Immature natural killer cell (primary cell): ENCODE measurements around the gene PWWP2A. TPM values are rescaled to one million over a fixed set of nuclear protein-coding genes. Genes with fewer than 3 reads are reported as not detected.
"Not testable (repeated sequence)": the region's sequence is repeated elsewhere in the genome, so short reads cannot be mapped to it uniquely, and the experiment has no call there.

ENCODE experiments used
- DNase-seq, 3 donors: peaks; one replicate each; pipeline ENCODE4 v3.0.0; 2022; ENCODE audit warnings: mixed read lengths in 1 of 3
- H3K27ac Mint-ChIP-seq, 6 donors: one replicate each; pipeline ENCODE4 v1.8.0; 2020; ENCODE audit warnings: mixed read lengths in 6 of 6, mild to moderate bottlenecking in 5 of 6, inconsistent platforms in 4 of 6, moderate library complexity in 3 of 6
- H3K27me3 Mint-ChIP-seq, 3 donors: one replicate each; pipeline ENCODE4 v1.8.0; 2020 to 2021; ENCODE audit warnings: low read depth in 3 of 3, mild to moderate bottlenecking in 3 of 3, mixed read lengths in 3 of 3, moderate library complexity in 3 of 3, inconsistent platforms in 1 of 3
- H3K36me3 Mint-ChIP-seq, 3 donors: one replicate each; pipeline ENCODE4 v1.8.0; 2020; ENCODE audit warnings: mixed read lengths in 3 of 3, inconsistent platforms in 2 of 3, mild to moderate bottlenecking in 2 of 3
- H3K4me1 Mint-ChIP-seq, 2 donors: one replicate each; pipeline ENCODE4 v1.8.0; 2020; ENCODE audit warnings: inconsistent platforms in 2 of 2, mild to moderate bottlenecking in 2 of 2, mixed read lengths in 2 of 2, moderate library complexity in 1 of 2
- H3K4me3 Mint-ChIP-seq, 5 donors: one replicate each; pipeline ENCODE4 v1.8.0; 2020; ENCODE audit warnings: mild to moderate bottlenecking in 5 of 5, mixed read lengths in 5 of 5, inconsistent platforms in 3 of 5, moderate library complexity in 3 of 5
- H3K9me3 Mint-ChIP-seq, 6 donors: one replicate each; pipeline ENCODE4 v1.8.0; 2020; ENCODE audit warnings: mild to moderate bottlenecking in 6 of 6, mixed read lengths in 6 of 6, inconsistent platforms in 4 of 6, moderate library complexity in 3 of 6
- polyA plus RNA-seq, 3 donors: library from polyadenylated mRNA; unstranded; fragments of 300-500 nt; fragmentation: Illumina TruSeq; gene quantifications; one replicate each; pipeline ENCODE4 v1.2.3, GENCODE V29; 2021

Gene PWWP2A
- polyA plus RNA-seq, 3 donors from 2014 or later: 12.1 to 46.7 (median 20.6) TPM

- H3K9me3 Mint-ChIP-seq: no peaks in the 10 kb centered on the region
- H3K36me3 Mint-ChIP-seq: no peaks in the 10 kb centered on the region
- H3K4me3 Mint-ChIP-seq: no peak overlapping the region
- H3K4me1 Mint-ChIP-seq: no peaks in the 10 kb centered on the region
- no peak for DNase-seq
- H3K27ac Mint-ChIP-seq: no peak overlapping the region
- H3K27me3 Mint-ChIP-seq: peaks cover 0 to 9% (median 7%) of the 10 kb centered on the region in 3 donors
Measured at GRCh38 chr5:160155017-160155750, 35.9 kb upstream of the PWWP2A start.

GRCh38 chr5:160152901-160153300 is 33.7 kb upstream of the PWWP2A start:
- Mint-ChIP-seq H3K9me3 (no peaks in the 10 kb centered on the region), H3K36me3 (no peaks in the 10 kb centered on the region), H3K27me3 (peaks cover 0 to 7% (median 7%) of the 10 kb centered on the region in 3 donors), H3K4me3 (no peak overlapping the region), H3K4me1 (no peaks in the 10 kb centered on the region), H3K27ac (no peak overlapping the region)
- DNase-seq: no peak

GRCh38 chr5:160152287-160152686 is 33.0 kb upstream of the PWWP2A start:
- Mint-ChIP-seq H3K4me1 (no peaks in the 10 kb centered on the region), H3K4me3 (no peak overlapping the region), H3K9me3 (no peaks in the 10 kb centered on the region), H3K27ac (no peak overlapping the region), H3K36me3 (no peaks in the 10 kb centered on the region), H3K27me3 (peaks cover 0 to 8% (median 4%) of the 10 kb centered on the region in 3 donors)
- DNase-seq: no peak

GRCh38 chr5:160151017-160151416 is 31.8 kb upstream of the PWWP2A start:
- H3K4me1 Mint-ChIP-seq: no peaks in the 10 kb centered on the region
- H3K27me3 Mint-ChIP-seq: peaks cover 0 to 8% (median 4%) of the 10 kb centered on the region in 3 donors
- no peak for DNase-seq
- H3K9me3 Mint-ChIP-seq: no peaks in the 10 kb centered on the region
- H3K36me3 Mint-ChIP-seq: no peaks in the 10 kb centered on the region
- H3K4me3 Mint-ChIP-seq: no peak overlapping the region
- H3K27ac Mint-ChIP-seq: no peak overlapping the region

GRCh38 chr5:160150381-160150780 is 31.1 kb upstream of the PWWP2A start:
- Mint-ChIP-seq H3K4me3 (no peak overlapping the region), H3K36me3 (no peaks in the 10 kb centered on the region), H3K27ac (no peak overlapping the region), H3K27me3 (peaks cover 0 to 7% (median 4%) of the 10 kb centered on the region in 3 donors), H3K4me1 (no peaks in the 10 kb centered on the region), H3K9me3 (no peaks in the 10 kb centered on the region)
- no peak for DNase-seq

GRCh38 chr5:160144436-160144835 is 25.2 kb upstream of the PWWP2A start:
- not testable (repeated sequence) for H3K27me3 Mint-ChIP-seq, H3K9me3 Mint-ChIP-seq, DNase-seq, H3K4me3 Mint-ChIP-seq, H3K36me3 Mint-ChIP-seq, H3K4me1 Mint-ChIP-seq, H3K27ac Mint-ChIP-seq

- H3K4me1 Mint-ChIP-seq: no peaks in the 10 kb centered on the region
- no peak overlapping the region for H3K4me3 Mint-ChIP-seq
- peaks cover 0 to 6% (median 4%) of the 10 kb centered on the region in 3 donors for H3K27me3 Mint-ChIP-seq
- H3K36me3 Mint-ChIP-seq: no peaks in the 10 kb centered on the region
- no peak overlapping the region for H3K27ac Mint-ChIP-seq
- no peak for DNase-seq
- H3K9me3 Mint-ChIP-seq: no peaks in the 10 kb centered on the region
Measured at GRCh38 chr5:160134332-160134731, 15.1 kb upstream of the PWWP2A start.

GRCh38 chr5:160133918-160134304 is 14.7 kb upstream of the PWWP2A start:
- no peak for DNase-seq
- H3K36me3 Mint-ChIP-seq: no peaks in the 10 kb centered on the region
- H3K9me3 Mint-ChIP-seq: no peaks in the 10 kb centered on the region

GRCh38 chr5:160133071-160133917 is 14.0 kb upstream of the PWWP2A start:
- no peak for DNase-seq
- H3K27me3 Mint-ChIP-seq: peaks cover 0 to 6% (median 4%) of the 10 kb centered on the region in 3 donors
- no peak overlapping the region for H3K27ac Mint-ChIP-seq
- no peaks in the 10 kb centered on the region for H3K36me3 Mint-ChIP-seq
- H3K4me1 Mint-ChIP-seq: no peaks in the 10 kb centered on the region
- no peak overlapping the region for H3K4me3 Mint-ChIP-seq
- no peaks in the 10 kb centered on the region for H3K9me3 Mint-ChIP-seq

More at GRCh38 chr5:160133918-160134304, 14.7 kb upstream of the PWWP2A start:
- no peak overlapping the region for H3K4me3 Mint-ChIP-seq
- H3K27me3 Mint-ChIP-seq: peaks cover 0 to 6% (median 4%) of the 10 kb centered on the region in 3 donors
- no peaks in the 10 kb centered on the region for H3K4me1 Mint-ChIP-seq
- no peak overlapping the region for H3K27ac Mint-ChIP-seq

- Mint-ChIP-seq H3K27ac (no peak overlapping the region), H3K4me3 (no peak overlapping the region), H3K27me3 (peaks cover 4 to 10% (median 6%) of the 10 kb centered on the region in 3 donors), H3K9me3 (no peaks in the 10 kb centered on the region), H3K36me3 (no peaks in the 10 kb centered on the region), H3K4me1 (no peaks in the 10 kb centered on the region)
- DNase-seq: no peak
Measured at GRCh38 chr5:160129841-160130240, 10.6 kb upstream of the PWWP2A start.

- no peak overlapping the region for H3K4me3 Mint-ChIP-seq
- H3K27me3 Mint-ChIP-seq: peaks cover 4 to 10% (median 6%) of the 10 kb centered on the region in 3 donors
- H3K4me1 Mint-ChIP-seq: no peaks in the 10 kb centered on the region
- no peaks in the 10 kb centered on the region for H3K9me3 Mint-ChIP-seq
- no peaks in the 10 kb centered on the region for H3K36me3 Mint-ChIP-seq
- no peak overlapping the region for H3K27ac Mint-ChIP-seq
- DNase-seq: no peak
Measured at GRCh38 chr5:160128632-160129031, 9.4 kb upstream of the PWWP2A start.

- no peak for DNase-seq
- Mint-ChIP-seq H3K27me3 (peaks cover 2 to 11% (median 3%) of the 10 kb centered on the region in 3 donors), H3K4me1 (peaks cover 14 to 27% of the 10 kb centered on the region in 2 donors), H3K27ac (peak overlapping the region; percentile 71 to 99 (median 93)), H3K9me3 (no peaks in the 10 kb centered on the region), H3K36me3 (peaks cover 4 to 8% (median 4%) of the 10 kb centered on the region in 3 donors), H3K4me3 (peak overlapping the region; percentile 90 to 100 (median 95))
Measured at GRCh38 chr5:160119905-160120266, 636 bp upstream of the PWWP2A start.

GRCh38 chr5:160118349-160119141 is 705 bp downstream of the PWWP2A start:
- peak overlapping the region; percentile 73 to 95 (median 88) for H3K4me3 Mint-ChIP-seq
- peaks cover 4 to 8% (median 4%) of the 10 kb centered on the region in 3 donors for H3K36me3 Mint-ChIP-seq
- H3K9me3 Mint-ChIP-seq: no peaks in the 10 kb centered on the region
- peaks cover 14 to 27% of the 10 kb centered on the region in 2 donors for H3K4me1 Mint-ChIP-seq
- DNase-seq: peak; percentile 47 to 51 (median 47)
- H3K27ac Mint-ChIP-seq: peak overlapping the region; percentile 28 to 90 (median 82)
- H3K27me3 Mint-ChIP-seq: peaks cover 2 to 11% (median 3%) of the 10 kb centered on the region in 3 donors
